WERI-Rb-1 (cell line): ENCODE data around the gene METTL15.

Experiments used
- DNase-seq: peaks from one replicate; pipeline ENCODE4 v3.0.0-alpha.2; 2020
- H3K27ac ChIP-seq: fragments of 250-450 bp; sonication (Bioruptor Pico); 2 replicates; pipeline ENCODE4 v1.5.1; 2020; ENCODE audit warnings: mild to moderate bottlenecking, moderate library complexity
- H3K27me3 ChIP-seq: fragments of 250-450 bp; sonication (Bioruptor Pico); 2 replicates; pipeline ENCODE4 v1.5.1; 2021; ENCODE audit warnings: mild to moderate bottlenecking, low read depth, moderate library complexity; ENCODE audit not compliant: insufficient read depth, severe bottlenecking
- H3K36me3 ChIP-seq: fragments of 250-450 bp; sonication (Bioruptor Pico); 2 replicates; pipeline ENCODE4 v1.5.1; 2020; ENCODE audit warnings: mild to moderate bottlenecking, moderate library complexity
- H3K4me3 ChIP-seq: 2 replicates; pipeline ENCODE4 v1.5.1; 2011; ENCODE audit warnings: low read depth, mild to moderate bottlenecking, control low read depth, low read length
- H3K9me3 ChIP-seq: fragments of 250-450 bp; sonication (Bioruptor Pico); 2 replicates; pipeline ENCODE4 v1.5.1; 2021; ENCODE audit warnings: mild to moderate bottlenecking, moderate library complexity; ENCODE audit not compliant: severe bottlenecking
- CTCF ChIP-seq: IDR thresholded peaks from 2 replicates; pipeline ENCODE4 v1.5.1; 2011; ENCODE audit warnings: low read depth, mild to moderate bottlenecking, control low read depth, inconsistent platforms, low read length

METTL15 gene

GRCh38 chr11:28137366-28137765 is 29.2 kb downstream of the METTL15 start:
- Histone ChIP-seq H3K27ac (no peak overlapping the region), H3K27me3 (no peaks in the 10 kb centered on the region), H3K9me3 (no peaks in the 10 kb centered on the region), H3K36me3 (no peaks in the 10 kb centered on the region), H3K4me3 (no peak overlapping the region)
- TF ChIP-seq CTCF, result no peak
- DNase-seq, result no peak

GRCh38 chr11:28137832-28138231 is 29.6 kb downstream of the METTL15 start:
- Histone ChIP-seq H3K27ac (no peak overlapping the region), H3K27me3 (no peaks in the 10 kb centered on the region), H3K36me3 (no peaks in the 10 kb centered on the region), H3K9me3 (no peaks in the 10 kb centered on the region), H3K4me3 (no peak overlapping the region)
- TF ChIP-seq CTCF, result no peak
- no peak for DNase-seq

GRCh38 chr11:28139841-28140415 is 31.7 kb downstream of the METTL15 start:
- no peaks in the 10 kb centered on the region for H3K9me3 ChIP-seq
- H3K27ac ChIP-seq, result no peak overlapping the region
- DNase-seq, result no peak
- no peaks in the 10 kb centered on the region for H3K36me3 ChIP-seq
- no peak overlapping the region for H3K4me3 ChIP-seq
- no peak for TF ChIP-seq CTCF
- H3K27me3 ChIP-seq, result no peaks in the 10 kb centered on the region

- no peak for DNase-seq
- H3K27me3 ChIP-seq, result no peaks in the 10 kb centered on the region
- no peak overlapping the region for H3K4me3 ChIP-seq
- no peak overlapping the region for H3K27ac ChIP-seq
- no peak for TF ChIP-seq CTCF
- no peaks in the 10 kb centered on the region for H3K36me3 ChIP-seq
- H3K9me3 ChIP-seq, result no peaks in the 10 kb centered on the region
Measured at GRCh38 chr11:28140689-28141455, 32.7 kb downstream of the METTL15 start.

GRCh38 chr11:28142724-28143123 is 34.5 kb downstream of the METTL15 start:
- no peak for DNase-seq
- Histone ChIP-seq H3K27ac (no peak overlapping the region), H3K36me3 (no peaks in the 10 kb centered on the region), H3K4me3 (no peak overlapping the region), H3K27me3 (no peaks in the 10 kb centered on the region), H3K9me3 (no peaks in the 10 kb centered on the region)
- no peak for TF ChIP-seq CTCF

- DNase-seq, result no peak
- no peak for TF ChIP-seq CTCF
- Histone ChIP-seq H3K4me3 (no peak overlapping the region), H3K9me3 (no peaks in the 10 kb centered on the region), H3K36me3 (no peaks in the 10 kb centered on the region), H3K27ac (no peak overlapping the region), H3K27me3 (no peaks in the 10 kb centered on the region)
Measured at GRCh38 chr11:28144808-28145207, 36.6 kb downstream of the METTL15 start.
